Right atrium auricular region (tissue), 2 donors: ENCODE results near the gene PRKD2. TPM values are rescaled to one million over a fixed set of nuclear protein-coding genes. Genes with fewer than 3 reads are reported as not detected.

Source experiments
- DNase-seq: peaks from one replicate; pipeline ENCODE4 v3.0.0-alpha.2; 2019; ENCODE audit warnings: low spot score
- H3K27ac ChIP-seq, 2 donors: fragments of 200-600 bp; sonication (generic); 1 replicate in 1 of 2; 2 replicates in 1 of 2; pipeline ENCODE4 v1.5.1; 2016 to 2019
- H3K27me3 ChIP-seq, 2 donors: fragments of 200-600 bp; sonication (generic); one replicate each; pipeline versions ENCODE4 v1.5.1 to v1.6.0; 2017 to 2019
- H3K36me3 ChIP-seq: fragments of 200-600 bp; sonication (generic); one replicate; pipeline ENCODE4 v1.5.1; 2016
- H3K4me1 ChIP-seq, 2 donors: fragments of 200-600 bp; sonication (generic); one replicate each; pipeline versions ENCODE4 v1.5.1 to v1.6.0; 2017 to 2019
- H3K4me3 ChIP-seq, 2 donors: fragments of 200-600 bp; sonication (generic); 1 replicate in 1 of 2; 2 replicates in 1 of 2; pipeline ENCODE4 v1.5.1; 2017 to 2019; ENCODE audit warnings: mild to moderate bottlenecking in 1 of 2, moderate library complexity in 1 of 2
- H3K9me3 ChIP-seq, 2 donors: fragments of 200-600 bp; sonication (generic); one replicate each; pipeline ENCODE4 v1.5.1; 2019
- total RNA-seq, 2 donors: library from RNA; depleted of rRNA; stranded (reverse); fragments of >200 nt; gene quantifications; one replicate each; pipeline ENCODE4 v1.1.0, GENCODE V29; 2016
- TF ChIP-seq, protein P1 (sequence below), 2 donors: fragments of 200-600 bp; sonication (generic); IDR thresholded peaks; one replicate each; pipeline ENCODE4 v1.5.1; 2019; ENCODE audit warnings: antibody characterized with exemption in 2 of 2

PRKD2 gene
- total RNA-seq, 2 donors from 2014 or later = 8.6 to 19.2 TPM

DNA sequence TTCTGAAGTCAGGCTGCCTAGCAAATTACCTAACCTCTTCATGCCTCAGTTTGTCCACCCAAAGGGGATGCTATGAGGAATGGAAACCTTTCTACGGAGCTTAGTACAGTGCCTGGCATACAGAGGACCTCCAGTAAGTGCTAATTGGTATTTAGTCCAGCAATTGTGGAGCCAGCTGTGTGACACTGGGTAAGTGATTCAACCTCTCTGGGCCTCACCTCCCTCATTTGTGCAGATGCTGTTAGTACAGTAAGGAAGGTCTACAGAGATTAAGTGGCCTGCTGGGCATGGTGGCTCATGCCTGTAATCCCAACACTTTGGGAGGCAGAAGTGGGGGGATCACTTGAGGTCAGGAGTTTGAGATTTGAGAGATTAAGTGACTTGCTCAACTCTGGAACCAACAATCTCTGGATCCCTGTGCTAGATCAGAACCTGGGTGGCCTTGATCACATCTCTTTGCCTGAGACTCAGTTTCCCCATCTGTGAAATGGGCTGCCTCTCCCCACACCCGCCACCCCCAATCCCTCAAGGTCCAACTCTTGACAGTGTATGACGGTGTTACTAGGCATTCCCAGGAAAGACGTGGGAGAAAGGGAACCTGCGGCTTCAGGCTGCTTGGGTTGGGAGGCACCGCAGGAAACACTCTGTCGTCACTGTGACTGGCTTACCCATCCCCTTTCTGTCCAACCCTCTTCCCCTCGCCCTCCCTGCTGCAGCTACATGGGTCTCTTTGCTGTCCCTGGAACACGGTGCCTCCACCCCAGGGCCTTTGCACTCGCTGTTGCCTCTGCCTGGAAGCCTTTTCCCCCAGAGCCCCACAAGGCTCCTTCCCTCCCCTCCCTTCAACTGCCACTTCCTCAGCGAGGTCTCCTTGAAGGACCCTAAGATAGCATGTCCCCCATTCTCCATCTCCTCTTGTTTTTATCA is 18.3 kb downstream of the PRKD2 start:
- Histone ChIP-seq H3K27me3 (no peaks in the 10 kb centered on the region), H3K27ac (no peak overlapping the region), H3K4me3 (no peak overlapping the region), H3K36me3 (peaks cover 83% of the 10 kb centered on the region), H3K4me1 (peaks cover 0 to 4% of the 10 kb centered on the region in 2 donors), H3K9me3 (no peaks in the 10 kb centered on the region)
- TF ChIP-seq, protein P1, sequence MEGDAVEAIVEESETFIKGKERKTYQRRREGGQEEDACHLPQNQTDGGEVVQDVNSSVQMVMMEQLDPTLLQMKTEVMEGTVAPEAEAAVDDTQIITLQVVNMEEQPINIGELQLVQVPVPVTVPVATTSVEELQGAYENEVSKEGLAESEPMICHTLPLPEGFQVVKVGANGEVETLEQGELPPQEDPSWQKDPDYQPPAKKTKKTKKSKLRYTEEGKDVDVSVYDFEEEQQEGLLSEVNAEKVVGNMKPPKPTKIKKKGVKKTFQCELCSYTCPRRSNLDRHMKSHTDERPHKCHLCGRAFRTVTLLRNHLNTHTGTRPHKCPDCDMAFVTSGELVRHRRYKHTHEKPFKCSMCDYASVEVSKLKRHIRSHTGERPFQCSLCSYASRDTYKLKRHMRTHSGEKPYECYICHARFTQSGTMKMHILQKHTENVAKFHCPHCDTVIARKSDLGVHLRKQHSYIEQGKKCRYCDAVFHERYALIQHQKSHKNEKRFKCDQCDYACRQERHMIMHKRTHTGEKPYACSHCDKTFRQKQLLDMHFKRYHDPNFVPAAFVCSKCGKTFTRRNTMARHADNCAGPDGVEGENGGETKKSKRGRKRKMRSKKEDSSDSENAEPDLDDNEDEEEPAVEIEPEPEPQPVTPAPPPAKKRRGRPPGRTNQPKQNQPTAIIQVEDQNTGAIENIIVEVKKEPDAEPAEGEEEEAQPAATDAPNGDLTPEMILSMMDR (IDR thresholded peaks at IDR 0.05) = no peak
- DNase-seq = no peak

DNA sequence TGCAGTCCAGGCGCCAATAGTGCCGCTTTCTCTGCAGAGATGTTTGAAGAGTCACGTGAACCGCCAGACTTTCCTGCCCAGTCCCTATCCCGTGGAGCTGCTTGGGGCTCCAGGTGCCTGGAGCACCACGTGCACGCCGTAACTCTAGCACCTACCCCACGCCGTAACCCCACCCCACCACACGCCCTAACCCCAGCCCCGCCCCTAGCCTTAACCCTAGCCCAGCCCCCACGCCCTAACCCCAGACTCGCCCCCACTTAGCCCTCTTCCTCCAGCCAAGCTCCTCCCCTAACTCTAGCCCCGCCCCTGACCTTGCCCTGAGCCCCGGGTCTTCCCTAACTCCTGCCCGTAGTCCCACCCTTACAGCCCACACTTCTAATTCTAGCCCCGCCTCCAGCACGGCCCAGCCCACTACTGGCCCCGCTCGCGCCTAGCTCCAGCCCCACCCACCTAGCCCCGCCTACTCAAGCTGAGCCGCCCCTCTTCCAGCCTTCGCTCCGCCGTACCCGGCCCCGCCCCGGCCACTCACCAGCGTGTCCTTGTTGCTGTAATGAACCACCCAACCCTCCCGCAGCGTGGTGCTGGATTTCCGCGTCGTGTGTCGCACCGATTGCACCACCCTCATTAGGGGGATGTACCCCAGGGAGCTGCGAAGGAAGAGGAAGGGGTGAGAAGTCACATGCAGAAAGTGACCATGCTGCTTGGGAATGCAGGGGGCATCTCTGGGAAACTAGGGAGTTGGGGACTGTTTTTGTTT is 19.5 kb downstream of the PRKD2 start:
- peak; percentile 86 for DNase-seq
- no peaks in the 10 kb centered on the region for H3K27me3 ChIP-seq
- no peaks in the 10 kb centered on the region for H3K9me3 ChIP-seq
- H3K4me3 ChIP-seq = peak overlapping the region in 1 of 2 donors; percentile 37
- H3K27ac ChIP-seq = no peak overlapping the region
- H3K4me1 ChIP-seq = peaks cover 0 to 4% of the 10 kb centered on the region in 2 donors
- TF ChIP-seq, protein P1 (IDR thresholded peaks at IDR 0.05) = no peak
- peaks cover 84% of the 10 kb centered on the region for H3K36me3 ChIP-seq

DNA sequence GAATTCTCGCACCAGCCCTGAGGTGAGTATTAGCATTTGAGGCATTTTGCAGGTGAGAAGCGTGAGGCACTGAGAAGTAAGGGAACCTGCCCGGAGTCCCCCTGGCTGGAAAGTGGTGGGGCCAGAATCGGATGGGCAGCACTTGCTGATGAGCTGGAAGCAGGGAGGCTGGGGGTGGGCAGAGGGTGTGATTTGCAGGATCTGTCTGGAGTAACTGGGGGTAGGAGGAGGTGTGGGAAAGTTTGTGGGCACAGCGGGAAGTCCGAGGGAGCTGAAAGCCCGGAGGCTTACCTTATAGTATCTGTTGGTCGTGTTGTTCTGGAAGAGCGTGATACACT is 20.1 kb downstream of the PRKD2 start:
- DNase-seq = no peak
- no peaks in the 10 kb centered on the region for H3K9me3 ChIP-seq
- peaks cover 84% of the 10 kb centered on the region for H3K36me3 ChIP-seq
- peaks cover 0 to 4% of the 10 kb centered on the region in 2 donors for H3K4me1 ChIP-seq
- no peak overlapping the region for H3K27ac ChIP-seq
- no peaks in the 10 kb centered on the region for H3K27me3 ChIP-seq
- TF ChIP-seq, protein P1 (IDR thresholded peaks at IDR 0.05) = no peak
- H3K4me3 ChIP-seq = peak overlapping the region in 1 of 2 donors; percentile 37

DNA sequence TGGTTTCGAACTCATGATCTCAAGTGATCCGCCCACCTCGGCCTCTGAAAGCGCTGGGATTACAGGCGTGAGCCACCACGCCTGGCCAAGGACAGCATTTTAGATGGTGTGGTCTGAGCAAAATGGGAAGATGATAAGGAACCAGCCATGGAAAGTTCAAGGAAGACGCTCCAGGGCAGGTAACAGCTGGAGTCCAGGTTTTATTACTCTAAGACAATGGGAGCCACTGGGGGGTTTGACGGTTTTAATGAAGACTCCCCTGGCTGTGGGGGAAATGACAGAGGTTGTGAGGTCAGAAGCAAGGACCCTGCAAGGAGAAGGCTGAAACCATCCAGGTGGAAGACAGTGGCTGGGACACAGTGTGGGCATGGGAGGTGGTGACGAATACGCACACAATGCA is 20.9 kb downstream of the PRKD2 start:
- peaks cover 0 to 4% of the 10 kb centered on the region in 2 donors for H3K4me1 ChIP-seq
- TF ChIP-seq, protein P1 (IDR thresholded peaks at IDR 0.05) = no peak
- no peak overlapping the region for H3K4me3 ChIP-seq
- DNase-seq = no peak
- H3K9me3 ChIP-seq = no peaks in the 10 kb centered on the region
- no peak overlapping the region for H3K27ac ChIP-seq
- no peaks in the 10 kb centered on the region for H3K27me3 ChIP-seq
- H3K36me3 ChIP-seq = peaks cover 84% of the 10 kb centered on the region

DNA sequence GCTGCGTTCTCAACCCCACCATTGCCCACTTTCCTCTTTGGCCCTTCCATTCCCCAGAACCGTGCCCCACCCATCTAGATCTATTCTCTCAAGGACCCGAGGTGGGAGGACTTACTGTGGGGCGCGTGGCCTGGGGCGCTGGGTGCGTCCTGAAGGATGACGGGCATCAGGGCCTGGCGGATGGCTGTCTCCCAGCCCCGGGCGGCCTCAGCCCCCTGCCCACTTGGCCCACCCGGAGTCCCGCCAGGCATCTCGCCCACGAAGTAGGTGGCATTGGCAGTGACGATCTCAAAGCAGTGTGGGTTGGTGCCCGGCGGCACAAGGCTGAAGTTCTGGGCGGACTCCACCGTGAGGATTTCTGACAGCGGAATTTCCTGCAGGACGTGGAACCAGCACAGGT is 23.2 kb downstream of the PRKD2 start:
- Histone ChIP-seq H3K9me3 (no peaks in the 10 kb centered on the region), H3K36me3 (peaks cover 85% of the 10 kb centered on the region), H3K4me3 (no peak overlapping the region), H3K4me1 (peaks cover 0 to 4% of the 10 kb centered on the region in 2 donors), H3K27ac (no peak overlapping the region), H3K27me3 (no peaks in the 10 kb centered on the region)
- TF ChIP-seq, protein P1 (IDR thresholded peaks at IDR 0.05) = no peak
- DNase-seq = no peak
